HEK293 (cell line): ENCODE data around the gene ACP4.

Source experiments
- CTCF ChIA-PET: fragments of 350-600 bp; formaldehyde crosslinking; extraction: SDS; loops from one replicate; lab custom pipeline; 2021; ENCODE audit warnings: antibody characterized with exemption; lab: Yijun Ruan, JAX
- POLR2A ChIA-PET: fragments of 300-600 bp; formaldehyde crosslinking; extraction: SDS; loops from one replicate; lab custom pipeline; 2020; ENCODE audit warnings: antibody characterized with exemption, inconsistent platforms; lab: Yijun Ruan, JAX
- H3K27ac ChIP-seq: fragments of 200-500 bp; sonication (Bioruptor generic); 2 replicates; pipeline ENCODE4 v1.5.1; 2014; ENCODE audit warnings: low read depth, low read length, control low read depth, inconsistent platforms; ENCODE audit errors: extremely low read depth
- H3K36me3 ChIP-seq, 2 experiments: fragments of 200-500 bp in 1 of 2; sonication (Bioruptor generic) in 1 of 2; 1 replicate in 1 of 2; 2 replicates in 1 of 2; pipeline ENCODE4 v1.5.1; 2014 to 2017; ENCODE audit warnings: inconsistent platforms in 2 of 2, low read length in 2 of 2; ENCODE audit not compliant: control insufficient read depth in 2 of 2, insufficient read depth in 1 of 2
- H3K4me1 ChIP-seq: fragments of 200-500 bp; sonication (Bioruptor generic); 2 replicates; pipeline ENCODE4 v1.5.1; 2014; ENCODE audit warnings: mild to moderate bottlenecking, low read length, inconsistent platforms; ENCODE audit not compliant: control insufficient read depth, insufficient read depth
- H3K4me3 ChIP-seq: 2 replicates; pipeline ENCODE4 v1.5.1; 2011; ENCODE audit warnings: low read depth, mild to moderate bottlenecking, control low read depth, low read length, moderate library complexity
- H3K9me3 ChIP-seq: fragments of 200-500 bp; sonication (Bioruptor generic); 2 replicates; pipeline ENCODE4 v1.5.1; 2014; ENCODE audit warnings: low read depth, low read length, inconsistent platforms; ENCODE audit not compliant: control insufficient read depth, insufficient read depth
- KLF16 ChIP-seq: fragments of 450-650 bp; formaldehyde crosslinking; IDR thresholded peaks from 2 replicates; pipeline ENCODE4 v1.5.1; 2017; ENCODE audit warnings: missing biosample characterization, missing genetic modification characterization
- OSR2 ChIP-seq: fragments of 450-650 bp; formaldehyde crosslinking; IDR thresholded peaks from 2 replicates; pipeline ENCODE4 v1.5.1; 2016; ENCODE audit warnings: missing biosample characterization, missing genetic modification characterization
- PRDM6 ChIP-seq: fragments of 450-650 bp; formaldehyde crosslinking; IDR thresholded peaks from 2 replicates; pipeline ENCODE4 v1.5.1; 2017; ENCODE audit warnings: missing biosample characterization, missing genetic modification characterization
- ZBTB21 ChIP-seq: fragments of 450-650 bp; formaldehyde crosslinking; IDR thresholded peaks from 2 replicates; pipeline ENCODE4 v1.5.1; 2017; ENCODE audit warnings: missing biosample characterization, missing genetic modification characterization
- ZNF19 ChIP-seq: fragments of 450-650 bp; formaldehyde crosslinking; IDR thresholded peaks from 2 replicates; pipeline ENCODE4; 2016; ENCODE audit warnings: missing biosample characterization, missing genetic modification characterization, low read depth
- ZNF211 ChIP-seq: fragments of 450-650 bp; formaldehyde crosslinking; IDR thresholded peaks from 2 replicates; pipeline ENCODE4 v1.5.1; 2016; ENCODE audit warnings: low read depth, missing biosample characterization, missing genetic modification characterization
- ZNF423 ChIP-seq: fragments of 450-650 bp; formaldehyde crosslinking; IDR thresholded peaks from 2 replicates; pipeline ENCODE4 v1.5.1; 2016; ENCODE audit warnings: missing biosample characterization, missing genetic modification characterization
- ZNF48 ChIP-seq: fragments of 450-650 bp; formaldehyde crosslinking; IDR thresholded peaks from 2 replicates; pipeline ENCODE4 v1.5.1; 2016; ENCODE audit warnings: missing biosample characterization, missing genetic modification characterization
- ZNF488 ChIP-seq: fragments of 450-650 bp; formaldehyde crosslinking; IDR thresholded peaks from 2 replicates; pipeline ENCODE4 v1.5.1; 2016; ENCODE audit warnings: missing biosample characterization, missing genetic modification characterization
- ZNF513 ChIP-seq: fragments of 450-650 bp; IDR thresholded peaks from 2 replicates; pipeline ENCODE4 v1.5.1; 2018; ENCODE audit warnings: missing biosample characterization, missing genetic modification characterization
- ZNF529 ChIP-seq: fragments of 450-650 bp; formaldehyde crosslinking; IDR thresholded peaks from 2 replicates; pipeline ENCODE4 v1.5.1; 2017; ENCODE audit warnings: missing genetic modification characterization, missing biosample characterization; ENCODE audit not compliant: insufficient replicate concordance
- ZNF555 ChIP-seq: fragments of 450-650 bp; formaldehyde crosslinking; conservative IDR thresholded peaks from 2 replicates; pipeline ENCODE4 v1.5.1; 2017; ENCODE audit warnings: missing biosample characterization, mild to moderate bottlenecking, missing genetic modification characterization, inconsistent platforms
- ZNF571 ChIP-seq: fragments of 450-650 bp; formaldehyde crosslinking; IDR thresholded peaks from 2 replicates; pipeline ENCODE4 v1.5.0; 2017; ENCODE audit warnings: missing biosample characterization, missing genetic modification characterization
- ZNF585B ChIP-seq: fragments of 450-650 bp; formaldehyde crosslinking; IDR thresholded peaks from 2 replicates; pipeline ENCODE4 v1.5.1; 2016; ENCODE audit warnings: missing biosample characterization, missing genetic modification characterization
- ZNF658 ChIP-seq: fragments of 450-650 bp; formaldehyde crosslinking; IDR thresholded peaks from 2 replicates; pipeline ENCODE4; 2016; ENCODE audit warnings: missing biosample characterization, missing genetic modification characterization
- ZNF747 ChIP-seq: fragments of 450-650 bp; formaldehyde crosslinking; IDR thresholded peaks from 2 replicates; pipeline ENCODE4 v1.5.1; 2016; ENCODE audit warnings: missing biosample characterization, missing genetic modification characterization
- ZNF785 ChIP-seq: fragments of 450-650 bp; formaldehyde crosslinking; IDR thresholded peaks from 2 replicates; pipeline ENCODE4 v1.5.1; 2016; ENCODE audit warnings: missing biosample characterization, missing genetic modification characterization
- ZXDB ChIP-seq: fragments of 450-650 bp; formaldehyde crosslinking; IDR thresholded peaks from 2 replicates; pipeline ENCODE4 v1.5.1; 2016; ENCODE audit warnings: missing biosample characterization, missing genetic modification characterization

The ACP4 gene

GRCh38 chr19:50790396-50790795 is at the start of gene ACP4:
Gene ACP4 (plus strand): TSS chr19:50790415. CDS start chr19:50790415, 0 bp downstream.
- Histone ChIP-seq H3K27ac (no peak within 1 kb of the TSS), H3K4me1 (peaks cover 4% of the 10 kb centered on the region; the same call in 1 of the 2 replicates), H3K9me3 (no peaks in the 10 kb centered on the region), H3K36me3 (peaks cover 0 to 3% of the 10 kb centered on the region in 2 experiments; a peak in 1 of 3 replicates), H3K4me3 (no peak within 1 kb of the TSS)
- ChIA-PET CTCF (interaction anchor here (9.4 kb wide), 1 partner anchor 131 kb away, joined by 79 read pairs; no protein-coding TSS in a partner anchor), POLR2A (interaction anchor here (7.9 kb wide), 1 partner anchor 12 kb away, joined by 85 read pairs; no protein-coding TSS in a partner anchor)
- no peak for TF ChIP-seq ZNF423
- TF ChIP-seq ZXDB (tag by site-specific recombination) = no peak
- no peak for TF ChIP-seq ZNF513 (tag by site-specific recombination)
- TF ChIP-seq PRDM6 (tag by site-specific recombination) = no peak
- TF ChIP-seq ZNF48 (tag by site-specific recombination) = no peak
- no peak for TF ChIP-seq ZNF488 (tag by site-specific recombination)
- no peak for TF ChIP-seq KLF16

- Histone ChIP-seq H3K4me1 (no peaks in the 10 kb centered on the region), H3K36me3 (no peaks in the 10 kb centered on the region), H3K4me3 (no peak overlapping the region), H3K9me3 (no peaks in the 10 kb centered on the region), H3K27ac (no peak overlapping the region)
- no peak for TF ChIP-seq ZNF555 (tag by site-specific recombination)
- TF ChIP-seq ZNF585B (tag by site-specific recombination) = no peak
- TF ChIP-seq ZNF747 (tag by site-specific recombination) = no peak
- no peak for TF ChIP-seq ZBTB21 (tag by site-specific recombination)
- no peak for TF ChIP-seq ZNF529
- no peak for TF ChIP-seq ZNF571 (tag by site-specific recombination)
- no peak for TF ChIP-seq ZNF658 (tag by site-specific recombination)
- TF ChIP-seq ZNF785 (tag by site-specific recombination) = no peak
- TF ChIP-seq OSR2 (tag by site-specific recombination) = no peak
- TF ChIP-seq ZNF211 (tag by site-specific recombination) = no peak
- TF ChIP-seq ZNF19 (tag by site-specific recombination) = no peak
- ChIA-PET CTCF (interaction anchor here (0.9 to 1.4 kb wide), 3 partner anchors 16 to 36 kb away, joined by 3 read pairs; no protein-coding TSS in a partner anchor), POLR2A (interaction anchor here (0.8 kb wide), 1 partner anchor 17 kb away, joined by 3 read pairs; no protein-coding TSS in a partner anchor)
Measured at GRCh38 chr19:50741179-50741933, 48.9 kb upstream of the ACP4 start.
